CD14-positive monocyte (primary cell): Measurements from ENCODE around the gene NFIL3. TPM values are rescaled to one million over a fixed set of nuclear protein-coding genes. Genes with fewer than 3 reads are reported as not detected.

Experiments
- DNase-seq, 3 donors: peaks; one replicate each; pipeline ENCODE4 v3.0.0-alpha.2; 2011 to 2022
- H2AFZ ChIP-seq: 2 replicates; pipeline ENCODE4 v1.6.0; 2012; ENCODE audit warnings: mild to moderate bottlenecking, low read depth, low read length, inconsistent platforms; ENCODE audit not compliant: insufficient read depth, poor library complexity, severe bottlenecking
- H3K27ac ChIP-seq, 2 donors: 1 replicate in 1 of 2; 2 replicates in 1 of 2; pipeline ENCODE4 v1.5.1; 2012 to 2013; ENCODE audit warnings: low read length in 2 of 2, control low read depth in 1 of 2, inconsistent platforms in 1 of 2, low read depth in 1 of 2, mild to moderate bottlenecking in 1 of 2
- H3K27me3 ChIP-seq, 2 donors: one replicate each; pipeline versions ENCODE4 v1.6.0 to v1.6.1; 2011 to 2013; ENCODE audit warnings: low read length in 2 of 2; ENCODE audit not compliant: control insufficient read depth in 2 of 2, insufficient read depth in 2 of 2
- H3K36me3 ChIP-seq, 2 donors: replicated peaks in 1 of 2; 1 replicate in 1 of 2; 2 replicates in 1 of 2; pipeline versions ENCODE4 v1.5.1 to v1.6.1; 2012 to 2013; ENCODE audit warnings: low read length in 2 of 2, control low read depth in 1 of 2, inconsistent platforms in 1 of 2, mild to moderate bottlenecking in 1 of 2; ENCODE audit not compliant: insufficient read depth in 2 of 2, control insufficient read depth in 1 of 2
- H3K4me1 ChIP-seq, 2 donors: 1 replicate in 1 of 2; 2 replicates in 1 of 2; pipeline versions ENCODE4 v1.5.1 to v1.6.1; 2012 to 2013; ENCODE audit warnings: low read length in 2 of 2, control low read depth in 1 of 2, inconsistent platforms in 1 of 2, mild to moderate bottlenecking in 1 of 2, moderate library complexity in 1 of 2; ENCODE audit not compliant: insufficient read depth in 2 of 2, control insufficient read depth in 1 of 2
- H3K4me2 ChIP-seq: replicated peaks from 2 replicates; pipeline ENCODE3; 2012; ENCODE audit warnings: low read length, moderate library complexity, mild to moderate bottlenecking; ENCODE audit not compliant: poor library complexity, severe bottlenecking; ENCODE audit errors: extremely low read depth
- H3K4me3 ChIP-seq, 3 experiments: fragments of 200-600 bp in 1 of 3; sonication (generic) in 1 of 3; replicated peaks in 1 of 3; 1 replicate in 2 of 3; 2 replicates in 1 of 3; pipeline ENCODE4 v1.5.1; 2011 to 2013; ENCODE audit warnings: low read length in 3 of 3, mild to moderate bottlenecking in 3 of 3, control low read depth in 2 of 3, low read depth in 2 of 3, inconsistent platforms in 1 of 3, moderate library complexity in 1 of 3
- H3K79me2 ChIP-seq: 2 replicates; pipeline ENCODE4 v1.6.0; 2012; ENCODE audit warnings: mild to moderate bottlenecking, control low read depth, inconsistent platforms, low read length, moderate library complexity; ENCODE audit not compliant: insufficient read depth
- H3K9ac ChIP-seq: 2 replicates; pipeline ENCODE4 v1.6.0; 2017; ENCODE audit warnings: low read length, mild to moderate bottlenecking; ENCODE audit not compliant: insufficient read depth, poor library complexity, severe bottlenecking
- H3K9me3 ChIP-seq, 2 donors: replicated peaks in 1 of 2; 1 replicate in 1 of 2; 2 replicates in 1 of 2; pipeline versions ENCODE4 v1.5.1 to v1.6.1; 2012 to 2013; ENCODE audit warnings: low read length in 2 of 2, control low read depth in 1 of 2; ENCODE audit not compliant: control insufficient read depth in 1 of 2, insufficient read depth in 1 of 2
- H4K20me1 ChIP-seq: 2 replicates; pipeline ENCODE4 v1.6.0; 2012; ENCODE audit warnings: mild to moderate bottlenecking, low read length, control low read depth, moderate library complexity; ENCODE audit not compliant: insufficient read depth
- H3K27ac Mint-ChIP-seq, 7 donors: one replicate each; pipeline ENCODE4 v1.8.0; 2020; ENCODE audit warnings: mild to moderate bottlenecking in 7 of 7, mixed read lengths in 7 of 7, moderate library complexity in 6 of 7, inconsistent platforms in 2 of 7
- H3K27me3 Mint-ChIP-seq, 3 donors: one replicate each; pipeline ENCODE4 v1.8.0; 2021 to 2022; ENCODE audit warnings: low read depth in 3 of 3, mild to moderate bottlenecking in 3 of 3, mixed read lengths in 3 of 3, moderate library complexity in 3 of 3, inconsistent platforms in 1 of 3
- H3K36me3 Mint-ChIP-seq, 2 donors: one replicate each; pipeline ENCODE4 v1.8.0; 2020; ENCODE audit warnings: mixed read lengths in 2 of 2, inconsistent platforms in 1 of 2, mild to moderate bottlenecking in 1 of 2
- H3K4me1 Mint-ChIP-seq: one replicate; pipeline ENCODE4 v1.8.0; 2020; ENCODE audit warnings: mild to moderate bottlenecking, mixed read lengths
- H3K4me3 Mint-ChIP-seq, 2 donors: one replicate each; pipeline ENCODE4 v1.8.0; 2020; ENCODE audit warnings: mild to moderate bottlenecking in 2 of 2, mixed read lengths in 2 of 2, moderate library complexity in 1 of 2
- H3K9me3 Mint-ChIP-seq, 7 donors: one replicate each; pipeline ENCODE4 v1.8.0; 2020 to 2022; ENCODE audit warnings: mixed read lengths in 7 of 7, mild to moderate bottlenecking in 6 of 7, moderate library complexity in 6 of 7, inconsistent platforms in 2 of 7
- WGBS: methylation state at CpG from one replicate; pipeline ENCODE4 v1.1.5; 2013; ENCODE audit warnings: missing lambda C conversion rate; ENCODE audit not compliant: insufficient coverage; 5-methylcytosine and 5-hydroxymethylcytosine counted together
- intact Hi-C, 2 donors: fragments of 100-400 bp; cut with micrococcal nuclease; formaldehyde crosslinking; loops; one replicate each; pipeline versions ENCODE4 v1.15.0 to v1.15.1; 2023
- polyA plus RNA-seq, 3 donors: library from polyadenylated mRNA; depleted of rRNA in 1 of 3; unstranded in 2 of 3; stranded (reverse) in 1 of 3; fragments of 300-500 nt in 2 of 3; fragments of >200 nt in 1 of 3; fragmentation: Illumina TruSeq in 2 of 3; gene quantifications; 1 replicate in 2 of 3; 2 replicates in 1 of 3; pipeline ENCODE4 v1.2.3, GENCODE V29; 2012 to 2021
- TF ChIP-seq, protein P1 (sequence below): fragments of 200-600 bp; IDR thresholded peaks from one replicate; pipeline ENCODE4 v1.8.0; 2022; ENCODE audit warnings: antibody characterized with exemption, mild to moderate bottlenecking

The NFIL3 gene
- polyA plus RNA-seq, 3 donors, result 18.6 to 253 (median 64.0) TPM

DNA sequence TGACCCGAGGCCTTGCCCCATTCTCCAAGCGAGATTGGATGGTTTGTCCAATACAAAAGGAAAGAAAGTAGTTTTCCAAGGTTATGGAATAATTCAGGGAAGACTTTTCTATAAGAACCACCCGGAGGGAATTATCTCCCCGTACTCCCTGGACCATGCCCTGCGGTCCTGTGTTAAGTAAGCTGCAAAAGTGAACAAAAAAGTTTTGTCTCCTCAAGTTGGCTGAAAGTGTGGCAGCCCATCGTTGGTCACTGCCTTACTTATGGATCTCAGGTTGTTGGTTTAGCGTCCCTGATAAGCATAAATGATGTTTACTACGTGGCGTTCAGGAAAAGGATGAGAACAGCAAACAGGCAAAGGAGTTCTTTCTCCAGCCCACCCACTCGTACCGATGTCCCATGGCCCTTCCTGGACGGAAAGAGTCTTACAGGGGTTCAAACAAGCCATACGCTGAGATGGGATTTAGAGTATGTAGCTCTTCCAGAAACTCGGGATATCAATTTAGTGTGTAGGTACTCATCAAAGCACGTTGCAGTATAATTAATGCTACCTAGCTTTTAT, 61.5 kb downstream of the NFIL3 start:
- Mint-ChIP-seq H3K27me3 (peaks cover 0 to 1% (median 0%) of the 10 kb centered on the region in 3 donors), H3K9me3 (peaks cover 0 to 9% (median 4%) of the 10 kb centered on the region in 7 donors), H3K36me3 (peaks cover 9 to 10% of the 10 kb centered on the region in 2 donors), H3K4me1 (peaks cover 24% of the 10 kb centered on the region), H3K27ac (peak overlapping the region in 6 of 7 donors; percentile 60 to 90 (median 82)), H3K4me3 (peak overlapping the region; percentile 81 to 83)
- H2AFZ ChIP-seq, result peak overlapping the region; percentile 97
- peaks cover 36% of the 10 kb centered on the region for H3K79me2 ChIP-seq
- peaks cover 0 to 11% of the 10 kb centered on the region in 2 donors for H3K9me3 ChIP-seq
- H3K9ac ChIP-seq, result peak overlapping the region; percentile 87
- no peaks in the 10 kb centered on the region for H4K20me1 ChIP-seq
- H3K4me1 ChIP-seq, result peaks cover 16 to 21% of the 10 kb centered on the region in 2 donors
- H3K27ac ChIP-seq, result peak overlapping the region in 1 of 2 donors; percentile 77
- peak overlapping the region; percentile 41 to 89 (median 74) for H3K4me3 ChIP-seq
- TF ChIP-seq, protein P1, sequence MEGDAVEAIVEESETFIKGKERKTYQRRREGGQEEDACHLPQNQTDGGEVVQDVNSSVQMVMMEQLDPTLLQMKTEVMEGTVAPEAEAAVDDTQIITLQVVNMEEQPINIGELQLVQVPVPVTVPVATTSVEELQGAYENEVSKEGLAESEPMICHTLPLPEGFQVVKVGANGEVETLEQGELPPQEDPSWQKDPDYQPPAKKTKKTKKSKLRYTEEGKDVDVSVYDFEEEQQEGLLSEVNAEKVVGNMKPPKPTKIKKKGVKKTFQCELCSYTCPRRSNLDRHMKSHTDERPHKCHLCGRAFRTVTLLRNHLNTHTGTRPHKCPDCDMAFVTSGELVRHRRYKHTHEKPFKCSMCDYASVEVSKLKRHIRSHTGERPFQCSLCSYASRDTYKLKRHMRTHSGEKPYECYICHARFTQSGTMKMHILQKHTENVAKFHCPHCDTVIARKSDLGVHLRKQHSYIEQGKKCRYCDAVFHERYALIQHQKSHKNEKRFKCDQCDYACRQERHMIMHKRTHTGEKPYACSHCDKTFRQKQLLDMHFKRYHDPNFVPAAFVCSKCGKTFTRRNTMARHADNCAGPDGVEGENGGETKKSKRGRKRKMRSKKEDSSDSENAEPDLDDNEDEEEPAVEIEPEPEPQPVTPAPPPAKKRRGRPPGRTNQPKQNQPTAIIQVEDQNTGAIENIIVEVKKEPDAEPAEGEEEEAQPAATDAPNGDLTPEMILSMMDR, result no peak
- no peaks in the 10 kb centered on the region for H3K27me3 ChIP-seq
- H3K36me3 ChIP-seq, result peaks cover 0 to 2% of the 10 kb centered on the region in 2 donors
- H3K4me2 ChIP-seq, result peak overlapping the region; percentile 88
- intact Hi-C loops, result loop anchor here (5.0 to 10.0 kb wide), 4 partner anchors 35 to 60 kb away; partner anchors contain the start of gene NFIL3 (in 1 of the 2)
- no peak for DNase-seq
- 61% methylated on average over 8 of the region's 15 CpGs for WGBS

DNA sequence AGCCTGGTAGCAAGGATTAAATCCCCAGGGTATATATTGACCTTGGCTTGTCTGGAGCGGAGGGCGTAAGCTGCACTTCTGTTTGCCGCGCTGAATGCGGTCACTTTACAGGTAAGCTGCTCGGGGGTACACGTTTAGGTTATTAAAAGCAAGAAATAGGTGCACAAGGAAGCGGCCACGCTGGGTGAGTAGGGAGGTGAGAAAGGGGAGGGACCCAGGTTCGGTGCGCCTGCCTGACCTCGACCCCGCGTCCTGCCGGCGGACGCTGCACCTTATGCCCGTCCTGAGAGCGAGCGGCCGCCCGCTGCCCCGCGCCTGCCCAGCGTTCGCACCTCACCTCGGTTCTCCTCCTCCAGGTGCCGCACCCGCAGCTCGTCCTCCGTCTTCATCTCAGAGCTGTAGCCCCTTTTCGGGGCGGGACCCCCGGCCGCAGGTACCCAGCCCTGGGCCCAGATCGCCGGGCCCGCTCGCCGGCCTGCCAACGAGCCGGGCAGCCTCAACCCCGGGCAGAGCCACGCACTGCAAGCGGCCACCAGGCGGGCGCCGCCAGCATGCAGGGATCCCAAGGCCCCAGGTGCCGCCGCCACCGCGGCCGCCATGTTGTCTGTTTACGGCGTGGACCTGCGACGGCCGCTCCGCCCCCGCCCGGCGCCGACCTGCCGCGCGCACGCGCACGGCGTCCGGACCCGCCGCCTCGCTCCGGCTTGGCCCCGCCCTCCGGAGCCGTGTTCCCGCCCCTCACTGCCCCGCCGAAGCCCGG, 62.2 kb downstream of the NFIL3 start, which contains the start of gene AUH:
TSS of gene AUH (minus strand) at position 628 of the 760 bp plus-strand sequence. CDS start at position 599, 29 bp downstream.
- H3K27me3 ChIP-seq, result no peaks in the 10 kb centered on the region
- peaks cover 36% of the 10 kb centered on the region for H3K79me2 ChIP-seq
- WGBS, result under 1% methylated on average over 78 of the region's 82 CpGs
- intact Hi-C loops, result loop anchor here (5.0 to 10.0 kb wide), 4 partner anchors 36 to 61 kb away; partner anchors contain the start of gene NFIL3 (in 1 of the 2)
- no peaks in the 10 kb centered on the region for H4K20me1 ChIP-seq
- TF ChIP-seq, protein P1, result no peak
- peaks cover 16 to 21% of the 10 kb centered on the region in 2 donors for H3K4me1 ChIP-seq
- DNase-seq, result peak; percentile 66 to 82 (median 78)
- Mint-ChIP-seq H3K9me3 (peaks cover 0 to 9% (median 4%) of the 10 kb centered on the region in 7 donors), H3K27ac (peak within 1 kb of the TSS; percentile 78 to 92 (median 89)), H3K4me1 (peaks cover 24% of the 10 kb centered on the region), H3K4me3 (peak within 1 kb of the TSS; percentile 99), H3K27me3 (peaks cover 0 to 1% (median 0%) of the 10 kb centered on the region in 3 donors), H3K36me3 (peaks cover 13 to 15% of the 10 kb centered on the region in 2 donors)
- peak within 1 kb of the TSS; percentile 97 for H2AFZ ChIP-seq
- peak within 1 kb of the TSS; percentile 74 to 89 (median 83) for H3K4me3 ChIP-seq
- peak within 1 kb of the TSS; percentile 87 for H3K9ac ChIP-seq
- H3K36me3 ChIP-seq, result peaks cover under 1 to 8% of the 10 kb centered on the region in 2 donors
- peaks cover 0 to 11% of the 10 kb centered on the region in 2 donors for H3K9me3 ChIP-seq
- peak within 1 kb of the TSS; percentile 88 for H3K4me2 ChIP-seq
- peak within 1 kb of the TSS in 1 of 2 donors; percentile 77 for H3K27ac ChIP-seq
